Umbilical cord (tissue), 2 donors: ENCODE measurements around the gene GMPR2. TPM values are rescaled to one million over a fixed set of nuclear protein-coding genes. Genes with fewer than 3 reads are reported as not detected.

Source experiments
- DNase-seq: peaks from one replicate; pipeline ENCODE4 v3.0.0-alpha.2; 2015; ENCODE audit warnings: low spot score
- total RNA-seq: library from RNA; depleted of rRNA; stranded (reverse); fragments of >200 nt; gene quantifications from one replicate; pipeline ENCODE4 v1.2.3, GENCODE V29; 2014; ENCODE audit warnings: low replicate concordance; ENCODE audit not compliant: insufficient read depth

The GMPR2 gene
- total RNA-seq, 1 donor from 2014 or later, result 49.4 TPM

DNA sequence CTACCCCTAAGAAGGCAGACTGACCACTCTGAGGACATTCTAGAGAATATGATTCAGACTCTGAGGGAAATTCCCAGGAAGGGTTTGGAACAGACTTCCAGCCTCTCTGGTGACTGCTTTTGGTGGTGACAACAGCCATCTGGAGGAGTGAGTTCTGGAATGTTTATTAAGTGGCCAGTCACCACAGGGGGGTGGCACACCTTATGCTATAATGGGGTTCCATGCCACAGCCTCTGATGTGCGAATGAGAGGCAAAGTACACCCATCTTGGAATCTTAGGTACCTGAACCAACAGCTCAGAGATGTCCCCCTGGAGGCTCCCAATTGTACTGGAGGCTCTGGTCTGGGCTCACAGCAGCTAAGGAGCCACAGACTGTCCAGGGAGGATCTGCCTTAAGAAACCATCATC lies 19.2 kb downstream of the GMPR2 start:
- DNase-seq, result no peak

DNA sequence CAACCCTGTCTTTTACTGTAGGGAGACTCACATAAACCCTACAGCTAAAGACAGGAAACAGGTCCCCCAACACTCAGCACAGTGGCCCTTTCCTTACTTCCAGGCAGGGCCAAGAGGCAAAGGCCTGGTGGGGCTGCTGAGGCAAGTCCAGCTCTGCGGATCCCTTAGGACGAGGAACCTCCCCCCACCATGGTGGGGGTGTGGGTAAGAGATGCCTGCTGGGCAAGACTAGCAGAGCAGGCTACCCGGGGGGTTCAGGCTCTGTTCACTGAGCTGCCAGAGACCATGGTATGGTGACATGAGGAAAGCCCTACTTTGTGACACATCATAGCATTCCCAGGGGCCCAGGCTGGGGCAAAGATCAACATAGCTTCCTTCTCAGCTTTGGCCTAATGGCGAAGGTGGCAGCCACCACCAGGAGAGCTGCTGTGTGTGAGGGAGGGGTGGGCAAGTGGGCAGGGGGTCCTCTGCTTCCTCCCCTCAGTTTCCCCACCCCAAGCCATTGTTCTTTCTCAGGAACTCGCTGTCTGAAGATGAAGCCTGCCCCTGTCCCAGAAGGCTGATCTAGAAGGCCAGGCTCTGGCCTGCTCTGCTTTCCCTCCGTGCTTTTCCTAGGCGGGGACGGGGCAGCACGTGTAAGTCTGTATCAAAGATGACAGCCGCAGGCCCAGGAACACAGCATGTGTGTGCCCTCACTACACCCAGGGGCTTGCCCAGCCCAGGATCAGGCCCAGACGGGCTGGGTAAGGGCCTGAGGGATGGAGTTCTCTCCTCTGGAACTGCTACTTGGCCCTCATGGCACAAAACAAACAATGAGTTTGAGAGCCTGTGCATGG lies 19.8 kb downstream of the GMPR2 start:
- DNase-seq, result no peak

DNA sequence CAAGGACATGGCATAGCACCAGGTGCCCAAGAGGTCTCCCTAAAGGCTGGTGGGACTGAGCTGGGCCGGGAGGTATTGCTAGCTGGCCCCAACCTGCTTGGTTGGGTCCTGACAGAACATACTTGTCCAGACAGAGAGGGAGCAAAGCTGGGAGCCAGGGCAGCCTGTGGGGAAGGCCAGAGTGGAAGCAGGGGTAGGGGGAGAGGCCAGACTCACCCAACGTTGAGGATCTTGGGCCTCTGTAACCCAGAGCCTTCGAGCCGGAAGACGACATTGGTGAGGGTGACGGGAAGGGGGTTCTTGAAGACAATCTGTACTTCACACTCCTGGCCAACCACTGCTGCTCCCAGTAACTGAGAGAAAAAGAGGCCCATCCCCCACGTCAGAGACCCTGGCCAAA lies 21.2 kb downstream of the GMPR2 start:
- no peak for DNase-seq

DNA sequence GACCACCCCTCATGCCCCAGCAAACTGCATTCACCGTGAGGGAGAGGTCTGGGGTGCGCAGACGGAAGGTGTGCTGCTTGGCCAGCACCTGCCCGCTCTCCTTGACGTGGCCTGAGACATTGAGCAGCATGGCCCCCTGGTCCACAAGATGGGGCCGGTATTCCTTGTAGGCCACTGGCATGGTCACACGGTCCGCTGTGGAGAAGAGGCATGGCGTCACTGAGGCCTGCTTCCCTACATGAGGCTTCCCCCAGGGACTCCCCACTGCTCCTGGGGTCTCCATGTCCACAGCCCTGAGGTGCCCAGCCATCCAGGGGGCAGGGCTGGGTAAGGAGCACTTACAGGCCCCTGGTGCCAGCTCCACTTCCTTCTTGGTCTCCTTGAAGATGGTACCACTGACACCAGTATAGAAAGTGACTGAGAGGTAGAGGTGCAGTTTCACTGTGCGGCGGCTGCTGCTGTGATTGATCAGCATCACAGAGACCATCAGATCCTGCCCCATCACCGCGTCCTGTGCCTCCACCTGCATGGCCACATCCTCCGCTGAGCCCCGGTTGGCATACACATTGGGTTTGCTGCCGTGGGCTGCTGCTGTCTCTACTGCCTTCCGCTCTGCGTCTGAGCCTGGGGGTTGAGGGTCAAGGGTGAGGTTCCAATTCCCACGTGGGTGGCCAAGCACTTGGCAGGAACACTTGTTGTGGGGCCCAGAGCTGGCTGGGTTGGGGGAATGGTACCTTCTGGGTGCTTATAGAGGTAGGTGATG lies 22.1 kb downstream of the GMPR2 start:
- no peak for DNase-seq

DNA sequence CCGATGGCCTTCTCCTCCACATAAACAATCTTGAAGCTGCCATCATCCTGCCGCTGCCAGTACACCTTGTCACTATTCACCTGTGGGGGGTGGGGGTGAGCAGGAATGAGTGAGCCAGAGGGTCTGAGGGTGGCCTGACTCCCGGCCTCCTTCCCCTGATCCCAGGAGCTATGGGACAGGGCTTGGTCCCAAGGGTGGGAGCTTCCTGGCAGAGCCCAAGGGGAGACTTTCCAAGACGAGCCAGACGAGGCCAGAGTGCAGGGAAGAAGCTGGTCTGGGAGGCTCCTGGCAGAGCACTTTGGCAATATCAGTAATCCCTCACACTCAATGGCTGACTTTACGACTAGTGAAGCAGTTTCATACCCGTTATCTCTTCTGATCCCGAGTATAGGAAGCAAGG lies 22.7 kb downstream of the GMPR2 start:
- no peak for DNase-seq

DNA sequence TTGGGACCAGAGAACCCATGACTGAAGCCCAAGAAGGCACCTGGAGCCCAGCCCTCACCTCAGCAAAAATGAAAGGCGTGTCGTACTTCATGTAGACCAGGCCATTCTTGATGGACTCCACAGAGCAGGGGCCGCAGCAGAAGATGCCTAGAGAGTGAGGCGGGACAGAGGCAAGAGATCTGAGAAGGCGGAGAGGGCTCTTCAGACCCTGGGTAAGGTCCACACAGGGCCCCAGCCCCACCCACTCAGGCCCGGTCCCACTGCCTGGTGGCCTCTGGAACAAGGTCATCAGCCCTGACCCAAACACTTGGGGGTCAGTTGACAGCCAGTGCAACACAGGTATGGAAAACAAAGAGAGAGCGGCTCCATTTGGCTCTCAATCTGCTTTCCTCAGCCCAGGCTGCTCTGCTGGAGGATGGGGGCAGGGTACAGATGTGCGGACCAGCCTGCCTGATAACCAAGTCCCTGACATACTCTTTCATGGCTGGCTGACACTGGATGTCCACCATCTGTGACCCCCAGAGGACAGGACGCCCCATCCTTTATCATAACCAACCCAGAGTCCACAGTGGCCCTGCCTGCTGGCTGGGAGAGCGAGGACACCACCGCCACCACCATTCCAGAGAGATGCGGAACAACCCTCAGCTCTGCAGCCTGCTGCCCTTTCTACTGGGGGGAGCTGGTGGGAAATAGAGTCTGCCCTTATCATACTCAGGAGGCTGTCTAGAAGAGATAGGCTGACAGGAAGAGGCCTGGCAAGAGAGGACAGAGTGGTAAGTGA lies 23.4 kb downstream of the GMPR2 start:
- DNase-seq, result no peak

DNA sequence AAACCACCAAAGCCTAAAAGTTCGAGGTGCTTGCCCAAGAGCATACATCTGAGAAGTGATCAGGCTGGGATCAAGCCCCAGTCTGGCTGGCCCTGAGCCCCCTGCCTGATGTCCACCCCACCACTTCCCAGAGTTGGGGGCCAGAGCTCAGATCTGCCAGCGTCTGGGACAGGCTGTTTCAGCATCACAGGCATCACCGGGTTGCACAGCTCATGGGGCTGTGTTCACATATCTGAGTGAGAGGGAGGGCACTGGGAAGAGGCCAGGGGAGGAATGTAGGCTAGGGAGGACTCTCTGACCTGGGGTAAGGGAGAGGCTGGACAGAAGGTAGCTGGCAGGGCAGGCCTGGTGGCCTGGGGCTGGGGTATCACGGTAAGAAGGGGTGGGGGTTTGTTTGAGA lies 24.2 kb downstream of the GMPR2 start:
- DNase-seq, result no peak

DNA sequence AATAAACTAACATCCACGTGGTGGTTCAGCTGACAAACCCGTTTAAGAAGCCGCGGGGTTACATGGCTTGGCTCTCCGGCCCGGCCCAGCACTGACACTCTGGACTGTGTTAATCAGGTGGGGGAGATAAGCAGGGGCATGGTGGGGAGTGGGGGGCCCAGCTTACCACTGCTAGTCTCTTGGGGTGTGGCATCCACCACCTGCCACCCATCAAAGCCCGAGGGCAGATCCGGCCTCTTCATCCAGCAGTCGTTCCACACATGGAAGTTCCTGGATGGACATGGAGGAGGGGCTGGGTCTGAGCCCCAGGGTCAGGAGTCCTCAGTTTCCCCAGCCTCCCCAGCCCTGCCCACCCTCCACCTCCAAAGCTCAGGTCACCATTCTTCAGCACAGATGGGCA lies 25.4 kb downstream of the GMPR2 start:
- no peak for DNase-seq

DNA sequence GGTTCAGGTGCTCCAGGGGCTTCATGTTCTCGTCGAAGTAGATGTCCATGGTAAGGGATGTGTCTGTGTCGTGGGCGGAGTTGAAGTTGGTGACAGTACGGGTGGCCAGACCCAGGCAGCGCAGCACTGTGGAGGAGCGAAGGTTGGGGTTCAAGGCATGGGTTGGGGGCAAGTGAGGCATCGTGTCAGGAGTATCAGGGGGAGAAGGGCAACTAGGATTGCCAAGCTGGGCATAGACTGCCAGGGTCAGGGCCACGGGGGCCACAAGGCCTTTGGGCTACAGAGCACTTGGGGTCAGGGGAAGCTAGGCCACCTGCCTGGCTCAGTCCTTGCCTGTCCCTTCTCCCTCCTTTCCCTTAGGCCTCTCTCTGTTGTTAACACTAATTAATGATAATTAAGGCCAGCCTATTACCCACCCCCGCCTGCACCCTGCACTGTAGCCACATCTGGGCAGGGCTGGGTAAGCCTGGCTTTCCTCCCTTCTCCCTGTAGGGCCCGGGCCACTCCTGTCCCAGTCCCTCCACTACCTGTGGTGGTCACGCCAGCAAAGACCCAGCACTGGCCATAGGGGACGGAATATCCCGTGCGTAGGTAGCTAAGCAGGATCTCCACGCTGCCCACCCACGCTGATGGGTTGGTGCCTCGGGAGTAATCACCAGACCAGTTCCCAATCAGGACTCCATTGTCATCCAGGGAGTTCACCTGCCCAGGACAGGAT lies 26.0 kb downstream of the GMPR2 start:
- DNase-seq, result no peak

DNA sequence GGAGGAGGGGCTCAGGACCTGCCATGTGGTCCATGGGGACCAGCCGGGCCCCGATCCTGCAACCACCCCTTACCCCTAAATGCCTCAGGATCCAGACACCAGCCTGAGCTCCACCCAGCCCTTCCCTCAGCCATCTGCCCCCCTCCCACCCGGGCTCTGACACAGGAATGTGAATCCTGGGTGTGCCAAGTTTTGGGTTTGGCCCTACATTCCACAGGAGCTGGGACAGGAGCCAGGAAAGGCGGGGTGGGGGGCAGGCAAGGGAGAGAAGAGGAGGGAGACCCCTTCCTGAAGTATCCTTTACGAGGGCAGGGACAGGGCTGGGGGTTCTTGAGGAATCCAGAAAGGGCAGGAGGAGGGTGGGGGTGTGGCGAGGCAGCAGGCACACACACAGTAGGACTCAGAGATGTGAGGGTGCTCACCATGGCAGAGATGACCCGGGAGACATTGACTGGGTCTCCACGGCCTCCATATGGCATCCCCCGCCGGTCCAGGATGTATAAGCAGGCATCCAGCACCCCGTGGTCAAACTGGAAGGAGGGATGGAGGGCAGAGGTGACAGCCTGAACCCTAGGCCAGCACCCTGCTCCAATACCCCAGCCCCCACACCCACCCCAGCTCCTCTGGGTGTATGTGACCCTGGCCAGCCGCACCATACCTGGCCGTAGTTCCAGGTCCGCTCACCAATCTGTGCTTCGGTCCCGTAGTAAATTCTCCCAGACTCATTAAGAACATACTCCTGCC lies 26.7 kb downstream of the GMPR2 start:
- peak; percentile 79 for DNase-seq

DNA sequence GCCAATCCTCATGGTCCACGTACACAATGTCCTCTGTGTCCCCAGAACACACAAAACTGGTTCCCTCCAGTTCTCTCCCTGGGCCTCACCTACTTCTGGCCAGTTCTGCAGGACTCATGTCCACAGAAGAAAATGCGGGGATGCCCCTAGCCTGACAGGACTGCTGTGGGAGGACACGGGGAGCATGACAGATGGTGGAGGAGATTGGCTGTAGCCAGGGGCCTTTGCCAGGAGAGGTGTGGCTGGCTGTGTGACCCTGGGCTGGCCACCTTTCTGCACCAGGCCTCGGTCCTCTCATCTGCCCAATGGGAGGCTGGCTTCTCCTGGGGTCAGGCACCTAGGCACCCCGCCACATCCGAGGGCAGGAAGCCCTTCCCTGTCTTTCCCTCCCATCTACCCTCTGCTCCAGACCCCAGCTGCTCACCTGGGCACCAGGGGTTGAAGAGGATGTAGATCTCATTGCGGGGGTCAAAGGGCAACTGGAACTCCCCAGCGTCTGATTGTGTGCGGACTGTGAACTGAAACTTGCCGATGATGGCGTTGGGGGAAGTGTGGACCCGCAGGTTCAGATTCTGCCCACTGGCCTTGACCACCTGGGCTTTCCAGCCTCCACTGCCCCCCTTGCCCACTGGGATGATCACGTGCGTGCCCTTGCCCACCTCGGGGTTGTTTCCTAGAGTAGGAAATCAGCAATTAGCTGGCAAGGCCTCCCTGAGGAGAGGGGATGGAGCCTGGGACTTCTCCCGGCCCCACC lies 27.5 kb downstream of the GMPR2 start:
- DNase-seq, result no peak

DNA sequence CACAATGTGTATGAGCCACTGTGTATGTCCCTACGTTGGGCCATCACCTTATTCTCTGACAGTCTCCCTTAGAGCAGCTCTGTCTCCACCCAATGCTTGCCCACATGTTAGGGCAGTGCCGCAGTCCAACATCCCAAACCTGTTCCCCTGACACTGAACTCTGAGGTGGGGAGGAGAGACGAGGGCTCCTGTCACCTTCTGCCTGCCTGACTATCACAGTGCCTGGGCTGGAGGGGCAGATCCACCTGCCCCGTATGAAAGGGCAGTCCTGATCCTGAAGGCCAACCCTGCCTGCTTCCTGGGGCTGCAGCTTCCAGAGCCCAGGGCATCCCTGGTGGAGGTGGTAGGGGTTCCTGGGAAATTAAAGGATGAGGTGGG lies 28.0 kb downstream of the GMPR2 start:
- DNase-seq, result no peak

DNA sequence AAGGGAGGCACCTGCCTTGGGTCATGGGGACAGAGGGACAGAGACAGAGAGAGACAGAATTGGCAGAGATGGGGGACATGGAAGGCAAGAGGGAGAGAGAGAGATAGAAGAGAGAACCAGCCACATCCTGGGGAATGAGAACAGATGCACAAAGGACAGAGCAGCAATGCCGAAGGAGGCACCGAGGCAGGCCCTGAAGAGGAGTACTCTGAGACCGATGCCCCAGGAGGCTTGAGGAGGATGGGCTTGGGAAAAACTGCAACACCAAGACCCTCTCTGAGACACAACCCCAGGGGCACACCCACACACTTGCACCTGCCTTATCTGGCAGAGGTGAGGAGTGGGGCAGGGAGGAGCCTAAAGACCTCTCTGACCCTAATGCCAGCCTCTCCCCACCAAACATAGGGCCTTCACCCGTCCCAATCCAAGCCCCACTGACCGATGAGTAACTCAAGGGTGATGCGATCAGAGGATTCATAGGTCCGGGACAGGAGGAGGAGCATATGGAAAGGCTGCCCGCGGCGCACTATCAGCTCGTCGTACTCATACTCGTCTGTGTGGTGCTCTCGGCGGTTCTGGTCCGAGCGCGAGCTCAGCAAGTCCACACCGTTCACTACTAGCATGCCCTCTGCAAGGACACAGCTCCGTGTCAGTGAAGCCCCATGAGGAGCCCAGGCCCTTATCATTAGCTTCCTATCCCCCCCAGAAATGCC lies 28.7 kb downstream of the GMPR2 start:
- no peak for DNase-seq

DNA sequence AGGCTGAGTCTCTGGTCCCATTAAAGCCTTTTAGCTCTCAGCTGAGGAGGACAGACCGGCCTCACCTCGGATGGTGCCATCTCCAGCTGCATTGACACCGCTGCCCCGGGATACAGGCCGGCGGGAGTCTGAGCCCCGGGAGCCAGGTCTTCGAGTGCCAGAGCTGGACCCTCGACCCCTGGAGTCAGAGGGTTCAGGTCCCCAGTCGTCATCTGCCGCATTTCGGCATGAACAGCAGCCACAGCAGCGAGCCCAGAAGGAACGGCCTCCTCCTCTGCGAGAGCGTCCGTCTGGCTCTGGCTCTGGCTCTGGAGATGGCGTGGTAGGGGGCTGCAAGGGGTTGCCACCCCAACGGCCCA lies 29.2 kb downstream of the GMPR2 start:
- no peak for DNase-seq

DNA sequence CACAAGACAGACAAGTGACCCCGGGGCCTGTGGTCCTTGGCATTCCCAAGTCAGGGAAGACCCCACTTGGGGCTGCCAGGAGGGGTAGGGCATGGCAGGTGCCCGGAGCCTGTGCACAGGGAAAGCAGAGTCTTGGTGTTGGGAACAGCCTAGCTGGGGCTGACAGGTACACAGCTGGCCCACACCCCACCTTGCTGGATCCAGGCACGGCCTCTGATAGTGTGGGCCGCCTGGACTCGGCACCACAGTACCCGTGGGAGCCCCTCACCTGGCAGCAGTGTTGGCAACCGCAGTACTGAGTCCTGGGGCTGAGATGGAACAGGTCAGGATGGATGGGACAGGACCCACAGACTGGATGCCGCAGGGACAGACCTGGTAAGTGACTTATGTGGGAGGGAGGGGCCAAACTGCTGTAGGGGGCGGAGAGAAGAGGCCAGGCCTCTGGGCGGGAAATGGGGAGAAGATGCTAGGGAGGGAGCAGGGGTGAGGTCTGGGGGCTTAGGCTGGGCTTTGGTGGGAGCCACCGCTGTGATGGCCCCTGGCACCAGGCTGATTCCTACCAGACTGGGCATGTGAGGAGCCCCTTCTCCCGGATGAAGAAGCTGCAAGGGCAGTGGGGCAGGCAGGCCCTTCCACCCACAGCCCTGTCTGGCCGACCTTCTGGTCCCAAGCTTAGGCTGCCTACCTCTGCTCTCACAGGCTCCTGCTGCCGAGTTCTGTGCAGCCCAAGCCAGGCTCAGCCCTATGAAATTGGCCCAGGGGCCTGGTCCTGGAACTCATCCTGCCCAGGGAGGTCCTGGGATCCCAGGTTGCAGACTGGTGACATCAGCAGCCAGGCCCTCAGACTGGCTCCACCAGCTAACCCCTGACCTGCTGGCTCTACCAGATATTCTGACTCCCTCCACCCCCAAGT lies 30.3 kb downstream of the GMPR2 start, which contains the start of gene TGM1:
TGM1 (minus strand) TSS at position 357 of the 913 bp plus-strand sequence. CDS start 825 bp downstream, outside the sequence.
- no peak for DNase-seq

DNA sequence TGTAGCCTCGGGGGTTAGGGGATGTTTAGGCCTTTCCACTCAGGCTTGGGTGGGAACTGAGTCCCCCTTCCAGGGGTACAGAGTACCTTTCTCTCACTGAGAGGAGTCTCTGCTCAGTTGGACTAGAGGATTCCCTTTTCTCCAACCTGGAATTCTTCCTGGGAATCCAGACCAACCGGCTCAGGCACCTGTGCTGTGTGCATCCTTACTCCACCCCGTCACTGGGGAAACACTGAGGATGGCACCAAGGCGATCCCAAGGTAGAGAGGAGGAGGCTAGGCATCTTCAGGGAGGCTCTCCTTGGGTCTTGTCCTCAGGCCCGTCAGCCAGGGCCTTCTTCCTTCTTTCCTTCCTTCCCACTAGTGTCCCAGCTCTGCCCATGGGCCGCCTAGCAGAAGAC lies 31.1 kb downstream of the GMPR2 start:
- DNase-seq, result no peak

DNA sequence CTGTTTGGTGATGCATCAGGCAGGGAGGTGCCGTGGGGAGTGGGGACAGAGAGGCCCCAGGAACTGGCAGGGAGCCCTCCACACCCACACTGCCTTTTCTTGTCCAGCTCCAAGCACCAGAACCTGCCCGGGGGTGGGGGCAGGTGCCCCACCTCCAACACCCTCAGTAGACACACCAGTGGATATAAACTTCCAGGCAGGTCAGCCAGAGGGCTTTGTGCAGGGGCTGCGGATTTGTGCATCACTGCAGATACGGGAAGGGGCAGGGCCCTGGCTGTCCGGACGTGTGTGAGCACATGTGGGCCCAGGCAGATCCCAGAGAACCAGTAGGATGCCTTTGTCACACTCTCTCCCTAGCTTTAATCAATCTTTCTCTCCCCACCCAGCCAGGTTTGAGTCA lies 31.6 kb downstream of the GMPR2 start:
- DNase-seq, result peak; percentile 55
